KOPT-K1 (cell line): ENCODE results near the gene SLC22A4.
A peak's percentile ranks its signal among the peaks of the same experiment; 100 is the strongest.

Experiments
- H3K27ac ChIP-seq: fragments of 200-600 bp; sonication (generic); 2 replicates; pipeline ENCODE4 v1.5.1; 2016; ENCODE audit warnings: antibody characterized with exemption, mild to moderate bottlenecking, low read depth, low read length; ENCODE audit not compliant: poor library complexity, severe bottlenecking
- H3K36me3 ChIP-seq: fragments of 200-600 bp; sonication (generic); 2 replicates; pipeline ENCODE4 v1.5.1; 2017; ENCODE audit warnings: antibody characterized with exemption, mild to moderate bottlenecking, low read length, moderate library complexity; ENCODE audit not compliant: insufficient read depth
- H3K9me3 ChIP-seq: fragments of 200-600 bp; sonication (generic); 2 replicates; pipeline ENCODE4 v1.5.1; 2017; ENCODE audit warnings: antibody characterized with exemption, low read length, mild to moderate bottlenecking; ENCODE audit not compliant: insufficient read depth, poor library complexity, severe bottlenecking

The SLC22A4 gene

GRCh38 chr5:132391247-132391646, 97.1 kb downstream of the SLC22A4 start:
- Histone ChIP-seq H3K36me3 (peaks cover 3% of the 10 kb centered on the region; the same call in 1 of the 2 replicates), H3K9me3 (no peaks in the 10 kb centered on the region), H3K27ac (no peak overlapping the region)

- H3K9me3 ChIP-seq = no peaks in the 10 kb centered on the region
- H3K36me3 ChIP-seq = peaks cover 3% of the 10 kb centered on the region; the same call in 1 of the 2 replicates
- H3K27ac ChIP-seq = no peak overlapping the region
Measured at GRCh38 chr5:132391870-132392269, 97.7 kb downstream of the SLC22A4 start.

DNA sequence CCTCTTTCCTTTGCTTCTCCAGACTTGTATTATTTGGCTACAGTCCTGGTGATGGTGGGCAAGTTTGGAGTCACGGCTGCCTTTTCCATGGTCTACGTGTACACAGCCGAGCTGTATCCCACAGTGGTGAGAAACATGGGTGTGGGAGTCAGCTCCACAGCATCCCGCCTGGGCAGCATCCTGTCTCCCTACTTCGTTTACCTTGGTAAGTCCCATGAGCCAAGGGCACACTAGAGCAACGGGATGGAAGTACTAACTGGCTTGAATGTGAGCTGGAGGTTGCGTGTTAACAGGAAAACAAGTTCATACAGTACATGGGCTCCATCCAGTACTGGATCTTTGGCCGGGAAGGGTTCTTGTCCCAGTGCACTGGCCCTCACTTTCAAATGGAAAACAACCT, 98.2 kb downstream of the SLC22A4 start:
- Histone ChIP-seq H3K27ac (peak overlapping the region; percentile 1), H3K9me3 (no peaks in the 10 kb centered on the region), H3K36me3 (peaks cover 3% of the 10 kb centered on the region; the same call in 1 of the 2 replicates)

DNA sequence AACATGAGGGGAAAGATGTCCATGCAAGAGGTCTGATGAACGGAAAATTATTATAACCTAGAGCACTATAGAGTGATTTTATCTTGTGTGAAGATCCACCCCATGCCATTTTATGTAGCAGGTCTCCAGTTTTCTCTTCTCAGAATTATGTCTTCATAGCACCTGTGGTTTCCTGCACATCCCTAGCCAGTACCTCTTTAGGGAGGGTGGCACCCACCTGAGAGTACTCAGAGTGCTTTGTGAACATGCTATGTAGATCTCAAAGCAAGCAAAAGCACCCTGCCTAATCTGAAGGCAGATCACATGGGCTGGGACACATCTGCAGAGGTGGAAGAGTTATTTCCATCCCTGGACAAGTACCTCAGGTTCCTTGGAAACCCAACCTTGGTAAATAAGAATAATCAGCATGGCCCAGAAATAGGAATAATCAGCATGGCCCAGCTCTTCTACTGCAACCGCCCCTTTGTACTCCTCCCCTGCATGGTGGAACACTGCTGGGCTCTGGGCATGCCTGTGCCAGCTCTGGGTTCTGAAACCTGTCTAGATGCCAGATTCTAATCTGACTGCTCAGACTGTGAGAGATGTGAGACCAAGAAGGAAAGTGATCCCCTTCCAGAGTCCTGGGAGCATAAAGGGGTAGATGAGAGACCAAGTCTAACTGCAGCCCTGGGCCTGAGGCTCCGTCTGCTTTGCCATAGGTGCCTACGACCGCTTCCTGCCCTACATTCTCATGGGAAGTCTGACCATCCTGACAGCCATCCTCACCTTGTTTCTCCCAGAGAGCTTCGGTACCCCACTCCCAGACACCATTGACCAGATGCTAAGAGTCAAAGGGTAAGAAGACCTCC, 99.0 kb downstream of the SLC22A4 start:
- no peaks in the 10 kb centered on the region for H3K9me3 ChIP-seq
- peaks cover 3% of the 10 kb centered on the region; the same call in 1 of the 2 replicates for H3K36me3 ChIP-seq
- H3K27ac ChIP-seq = peak overlapping the region; percentile 32
